ENCODE measurements around the gene TNC. TPM values are rescaled to one million over a fixed set of nuclear protein-coding genes. Genes with fewer than 3 reads are reported as not detected.

Gene TNC
- total and polyA plus RNA-seq, 10 of the 15 experiments (the other 5 are each of a cell fraction or from before 2014, with no cell fraction given), result 0.05 to 4.2 (median 0.14) TPM

- no peaks in the 10 kb centered on the region for H3K9me3 ChIP-seq (replicated peaks; ENCODE audit: control insufficient read depth, insufficient read depth, low read length)
- H3K4me2 ChIP-seq (ENCODE audit: control insufficient read depth, insufficient read depth), result no peak overlapping the region
- FAIRE-seq, result no peak
- H3K27me3 ChIP-seq (replicated peaks in 1 of 2; ENCODE audit: control insufficient read depth in 2 of 2, insufficient read depth in 2 of 2, low read length in 1 of 2), result no peaks in the 10 kb centered on the region
- RAD21 ChIA-PET (ENCODE audit: unreplicated experiment), result no interaction called here
- in situ Hi-C loops (cut with MboI), result no loop called here
- POLR2A ChIA-PET, result no interaction called here
- H3K36me3 ChIP-seq (ENCODE audit: control insufficient read depth in 2 of 2, insufficient read depth in 2 of 2, low read length in 1 of 2), result no peaks in the 10 kb centered on the region
- ATAC-seq, result no peak
- H4K20me1 ChIP-seq (ENCODE audit: control insufficient read depth, insufficient read depth), result no peaks in the 10 kb centered on the region; the same call in 1 of the 2 replicates
- intact Hi-C loops (cut with micrococcal nuclease; ENCODE audit: unreplicated experiment), result no loop called here
- CTCF ChIA-PET, result no interaction called here
- H3K4me3 ChIP-seq, result no peak overlapping the region
- H3K79me2 ChIP-seq (ENCODE audit: control insufficient read depth, insufficient read depth, low read length), result no peaks in the 10 kb centered on the region
- no TSS peak for BruUV-seq (replicated peaks)
- H3K27ac ChIP-seq (ENCODE audit: control insufficient read depth, insufficient read depth), result no peak overlapping the region
- no peaks in the 10 kb centered on the region for H3K4me1 ChIP-seq (ENCODE audit: control insufficient read depth, insufficient read depth, low read length)
- H3K9ac ChIP-seq (ENCODE audit: control insufficient read depth, insufficient read depth, low read length), result no peak overlapping the region
- no peak for DNase-seq (ENCODE audit: low read depth, low spot score)
- SMC1A ChIA-PET (ENCODE audit: uncharacterized antibody, unreplicated experiment), result no interaction called here
- H2AFZ ChIP-seq (ENCODE audit: control insufficient read depth, low read depth, low read length), result no peak overlapping the region
- TF ChIP-seq MXI1 (IDR thresholded peaks at IDR 0.05; ENCODE audit: low read depth, low read length) (no peak), HDAC2 (IDR thresholded peaks at IDR 0.05) (no peak), RAD51 (IDR thresholded peaks at IDR 0.05) (no peak), MYB (IDR thresholded peaks at IDR 0.05; ENCODE audit: borderline replicate concordance, low read depth, low read length) (no peak), SMARCA5 (IDR thresholded peaks at IDR 0.05) (no peak), CHD2 (IDR thresholded peaks at IDR 0.05; ENCODE audit: borderline replicate concordance, low read depth, low read length) (no peak), NR2C1 (IDR thresholded peaks at IDR 0.05) (no peak), BHLHE40 (IDR thresholded peaks at IDR 0.05; ENCODE audit: borderline replicate concordance in 1 of 2, low read depth in 2 of 2, low read length in 1 of 2) (no peak), SKIL (IDR thresholded peaks at IDR 0.05; ENCODE audit: low read depth, poor library complexity, severe bottlenecking) (no peak), ZBTB4 (CRISPR knock-in tag; IDR thresholded peaks at IDR 0.05) (no peak), NKRF (conservative IDR thresholded peaks at IDR 0.05) (no peak), ATF3 (IDR thresholded peaks at IDR 0.05; ENCODE audit: borderline replicate concordance, extremely low read depth, low read depth, low read length) (no peak), RELA (IDR thresholded peaks at IDR 0.05; ENCODE audit: borderline replicate concordance, partially characterized antibody) (no peak), BRCA1 (IDR thresholded peaks at IDR 0.05; ENCODE audit: low read depth, low read length) (no peak), E4F1 (IDR thresholded peaks at IDR 0.05; ENCODE audit: borderline replicate concordance, partially characterized antibody) (no peak)
Measured at GRCh38 chr9:115068031-115068430, 49.9 kb downstream of the TNC start.
